ENCODE measurements around the gene HCN3.
"Not testable (repeated sequence)": the region's sequence is repeated elsewhere in the genome, so short reads cannot be mapped to it uniquely, and the experiment has no call there.

HCN3 gene

DNA sequence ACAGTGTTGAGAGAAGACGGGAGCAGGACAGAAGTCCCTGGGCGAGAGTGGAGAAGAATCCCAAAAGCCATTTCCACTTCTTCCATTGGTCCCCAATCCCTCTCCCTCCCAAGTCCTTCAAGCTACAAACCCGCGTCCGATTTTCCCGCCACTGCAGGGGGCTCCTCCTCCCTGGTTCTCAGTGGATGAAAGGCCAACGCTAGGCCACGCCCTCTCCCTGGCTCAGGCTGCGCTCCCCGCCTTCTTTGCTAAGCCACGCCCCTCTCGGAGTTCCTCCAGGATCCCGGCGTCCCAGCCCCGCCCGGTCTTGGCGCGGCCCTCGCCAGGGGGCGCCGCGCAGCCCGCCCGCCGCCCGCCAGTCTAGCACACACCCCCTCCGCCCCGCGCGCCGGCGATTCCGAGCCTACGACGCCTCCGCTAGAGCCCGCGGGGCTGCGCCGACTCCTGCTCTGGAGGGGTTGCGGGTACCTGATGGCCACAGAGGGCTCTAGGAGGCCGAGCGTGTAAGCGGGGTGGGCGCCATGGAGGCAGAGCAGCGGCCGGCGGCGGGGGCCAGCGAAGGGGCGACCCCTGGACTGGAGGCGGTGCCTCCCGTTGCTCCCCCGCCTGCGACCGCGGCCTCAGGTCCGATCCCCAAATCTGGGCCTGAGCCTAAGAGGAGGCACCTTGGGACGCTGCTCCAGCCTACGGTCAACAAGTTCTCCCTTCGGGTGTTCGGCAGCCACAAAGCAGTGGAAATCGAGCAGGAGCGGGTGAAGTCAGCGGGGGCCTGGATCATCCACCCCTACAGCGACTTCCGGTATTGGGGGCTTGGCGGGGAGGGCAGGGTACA, at the start of gene HCN3:
HCN3 (plus strand) TSS at position 394 of the 832 bp plus-strand sequence; CDS start at position 522, 128 bp downstream.
- peak within 1 kb of the TSS; percentile 69 for H3K4me3 ChIP-seq (ENCODE audit: low read depth, low read length)
- peak; percentile 79 for DNase-seq (ENCODE audit: low read depth)
- TF ChIP-seq, protein P1, sequence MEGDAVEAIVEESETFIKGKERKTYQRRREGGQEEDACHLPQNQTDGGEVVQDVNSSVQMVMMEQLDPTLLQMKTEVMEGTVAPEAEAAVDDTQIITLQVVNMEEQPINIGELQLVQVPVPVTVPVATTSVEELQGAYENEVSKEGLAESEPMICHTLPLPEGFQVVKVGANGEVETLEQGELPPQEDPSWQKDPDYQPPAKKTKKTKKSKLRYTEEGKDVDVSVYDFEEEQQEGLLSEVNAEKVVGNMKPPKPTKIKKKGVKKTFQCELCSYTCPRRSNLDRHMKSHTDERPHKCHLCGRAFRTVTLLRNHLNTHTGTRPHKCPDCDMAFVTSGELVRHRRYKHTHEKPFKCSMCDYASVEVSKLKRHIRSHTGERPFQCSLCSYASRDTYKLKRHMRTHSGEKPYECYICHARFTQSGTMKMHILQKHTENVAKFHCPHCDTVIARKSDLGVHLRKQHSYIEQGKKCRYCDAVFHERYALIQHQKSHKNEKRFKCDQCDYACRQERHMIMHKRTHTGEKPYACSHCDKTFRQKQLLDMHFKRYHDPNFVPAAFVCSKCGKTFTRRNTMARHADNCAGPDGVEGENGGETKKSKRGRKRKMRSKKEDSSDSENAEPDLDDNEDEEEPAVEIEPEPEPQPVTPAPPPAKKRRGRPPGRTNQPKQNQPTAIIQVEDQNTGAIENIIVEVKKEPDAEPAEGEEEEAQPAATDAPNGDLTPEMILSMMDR (IDR thresholded peaks at IDR 0.05; ENCODE audit: low read depth, low read length, missing control alignments) = peak; percentile 59

DNA sequence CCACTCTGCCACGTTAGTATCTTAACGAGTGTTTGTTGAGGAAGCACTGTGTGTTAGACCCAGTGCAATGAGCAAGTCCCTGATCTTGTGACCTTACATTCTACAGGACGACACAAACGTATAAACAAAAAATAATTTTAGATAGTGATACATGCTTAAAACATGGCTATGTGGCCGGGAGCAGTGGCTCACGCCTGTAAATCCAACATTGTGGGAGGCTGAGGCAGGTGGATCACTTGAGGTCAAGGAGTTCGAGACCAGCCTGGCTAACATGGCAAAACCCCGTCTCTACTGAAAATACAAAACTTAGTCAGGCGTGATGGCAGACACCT, 49.2 kb upstream of the HCN3 start:
- TF ChIP-seq, protein P1 (IDR thresholded peaks at IDR 0.05; ENCODE audit: low read depth, low read length, missing control alignments) = no peak
- no peak for DNase-seq (ENCODE audit: low read depth)
- peak overlapping the region; percentile 60 for H3K4me3 ChIP-seq (ENCODE audit: low read depth, low read length)

DNA sequence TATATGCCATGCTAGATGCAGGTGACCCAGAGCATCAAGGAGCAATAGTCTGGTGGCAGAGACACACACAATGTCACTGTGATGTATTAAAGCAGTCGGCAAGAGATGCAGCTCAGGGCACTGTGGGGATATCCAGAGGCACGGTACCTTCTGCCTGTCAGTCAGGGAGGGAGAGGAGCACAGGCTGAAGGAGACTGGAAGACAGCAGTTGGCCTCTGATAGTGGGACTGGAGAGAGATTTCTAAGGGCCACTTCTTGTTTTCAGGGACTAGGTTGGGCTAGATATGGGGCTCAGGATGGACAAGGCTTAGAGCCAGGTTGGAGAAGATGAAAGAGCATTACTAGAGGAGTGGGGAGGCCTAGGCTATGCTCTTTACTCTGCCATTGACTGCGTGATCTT, 46.0 kb upstream of the HCN3 start:
- not testable (repeated sequence) for H3K4me3 ChIP-seq (ENCODE audit: low read depth, low read length); DNase-seq (ENCODE audit: low read depth)

DNA sequence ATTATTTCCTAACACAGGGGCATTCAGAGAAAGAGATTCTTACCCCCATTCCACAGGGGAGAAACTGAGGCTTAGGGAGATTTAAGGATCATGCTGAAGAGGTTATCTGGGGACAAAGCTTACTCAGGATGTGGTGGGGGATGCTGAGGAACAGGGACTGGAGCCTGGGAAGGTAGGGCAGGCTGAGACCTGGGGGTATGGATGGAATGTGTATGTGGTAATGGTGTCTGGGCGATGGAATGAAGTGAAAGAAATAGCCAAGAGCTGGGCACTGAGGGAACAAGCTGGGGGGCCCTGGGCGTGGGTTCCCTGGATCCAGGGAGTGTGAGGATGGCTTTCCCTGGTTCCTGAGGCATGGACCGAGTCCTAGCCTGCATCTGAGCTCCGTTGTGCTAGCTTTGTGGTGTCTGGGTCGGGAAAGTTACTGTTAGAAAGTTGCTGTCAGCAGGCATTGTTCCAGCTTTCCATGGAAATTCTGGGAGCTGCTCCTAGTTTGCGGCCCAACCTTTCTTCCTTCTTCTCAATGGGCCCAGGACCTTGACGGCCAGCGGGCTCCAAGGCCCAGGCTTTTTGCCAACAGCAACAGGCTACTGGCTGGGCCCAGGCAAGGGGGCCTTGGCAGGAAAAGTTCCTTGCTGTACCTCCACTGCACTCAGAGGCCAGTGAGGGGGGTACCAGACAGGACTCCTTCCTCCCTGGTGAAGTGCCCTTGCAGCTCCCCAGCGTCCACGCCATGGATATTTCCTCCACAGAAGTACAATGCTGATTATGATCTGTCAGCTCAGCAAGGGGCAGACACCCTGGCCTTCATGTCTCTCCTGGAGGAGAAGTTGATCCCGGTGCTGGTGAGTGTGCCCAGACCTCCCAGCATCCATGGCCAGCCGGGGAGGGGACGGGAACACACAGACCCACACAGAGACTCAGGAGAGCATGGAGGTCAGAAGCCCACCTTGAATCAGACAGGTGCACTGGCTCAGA, 45.0 kb upstream of the HCN3 start:
- DNase-seq (ENCODE audit: low read depth); H3K4me3 ChIP-seq (ENCODE audit: low read depth, low read length): not testable (repeated sequence)

DNA sequence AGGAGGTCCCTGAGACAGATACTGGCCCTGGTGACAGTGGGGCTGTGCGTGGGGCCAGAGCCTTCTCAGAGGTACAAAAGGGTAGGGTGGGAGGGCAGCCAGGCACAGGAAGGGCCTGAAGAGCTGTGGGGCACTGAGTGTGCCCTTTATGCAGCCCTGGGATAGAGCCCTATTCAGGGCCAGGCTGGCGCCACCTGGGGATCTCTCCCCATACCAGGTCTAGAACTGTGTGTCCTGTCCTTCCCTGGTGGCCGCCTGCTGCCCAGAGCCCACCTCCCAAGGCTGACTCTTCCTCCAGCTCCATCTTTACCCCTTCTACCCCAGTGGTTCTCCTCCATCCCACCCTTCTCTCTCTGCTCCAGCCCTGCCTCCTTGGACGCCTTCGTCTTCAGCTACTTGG, 43.8 kb upstream of the HCN3 start:
- DNase-seq (ENCODE audit: low read depth); H3K4me3 ChIP-seq (ENCODE audit: low read depth, low read length): not testable (repeated sequence)

DNA sequence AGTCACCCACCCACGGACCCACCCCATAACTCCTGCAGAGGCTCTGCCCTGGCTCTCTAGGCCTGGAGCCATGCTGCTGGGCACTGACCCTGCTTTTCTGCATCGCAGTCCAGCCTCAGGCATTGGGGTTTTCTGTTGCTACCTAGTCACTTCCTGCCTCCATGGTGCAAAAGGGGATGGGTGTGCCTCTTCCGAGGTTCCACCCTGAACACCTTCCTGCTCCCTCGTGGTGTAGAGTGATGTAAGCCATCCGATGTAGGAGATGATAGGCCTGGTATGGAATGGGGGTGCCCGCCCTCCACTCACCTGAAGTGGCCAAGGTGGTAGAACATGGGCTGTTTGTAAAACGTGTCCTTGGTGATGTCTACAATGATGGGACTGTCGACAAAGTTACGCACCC, 41.9 kb upstream of the HCN3 start:
- not testable (repeated sequence) for DNase-seq (ENCODE audit: low read depth); H3K4me3 ChIP-seq (ENCODE audit: low read depth, low read length)

DNA sequence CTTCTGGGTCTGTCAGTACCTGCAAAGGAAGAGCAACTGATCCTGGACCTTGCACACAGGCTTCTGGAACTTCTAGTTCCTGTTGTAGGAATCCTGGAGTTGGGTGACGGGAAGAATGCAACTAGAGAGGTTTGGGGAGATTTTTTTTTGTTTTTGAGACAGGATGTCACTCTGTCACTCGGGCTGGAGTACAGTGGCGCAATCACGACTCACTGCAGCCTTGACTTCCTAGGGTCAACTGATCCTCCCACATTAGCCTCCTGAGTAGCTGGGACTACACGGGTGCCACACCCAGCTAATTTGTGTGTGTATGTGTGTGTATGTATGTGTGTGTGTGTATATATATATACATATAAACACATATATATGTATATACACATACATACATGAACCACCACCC, 40.8 kb upstream of the HCN3 start:
- no peak for DNase-seq (ENCODE audit: low read depth)
- no peak overlapping the region for H3K4me3 ChIP-seq (ENCODE audit: low read depth, low read length)
- TF ChIP-seq, protein P1 (IDR thresholded peaks at IDR 0.05; ENCODE audit: low read depth, low read length, missing control alignments) = no peak

DNA sequence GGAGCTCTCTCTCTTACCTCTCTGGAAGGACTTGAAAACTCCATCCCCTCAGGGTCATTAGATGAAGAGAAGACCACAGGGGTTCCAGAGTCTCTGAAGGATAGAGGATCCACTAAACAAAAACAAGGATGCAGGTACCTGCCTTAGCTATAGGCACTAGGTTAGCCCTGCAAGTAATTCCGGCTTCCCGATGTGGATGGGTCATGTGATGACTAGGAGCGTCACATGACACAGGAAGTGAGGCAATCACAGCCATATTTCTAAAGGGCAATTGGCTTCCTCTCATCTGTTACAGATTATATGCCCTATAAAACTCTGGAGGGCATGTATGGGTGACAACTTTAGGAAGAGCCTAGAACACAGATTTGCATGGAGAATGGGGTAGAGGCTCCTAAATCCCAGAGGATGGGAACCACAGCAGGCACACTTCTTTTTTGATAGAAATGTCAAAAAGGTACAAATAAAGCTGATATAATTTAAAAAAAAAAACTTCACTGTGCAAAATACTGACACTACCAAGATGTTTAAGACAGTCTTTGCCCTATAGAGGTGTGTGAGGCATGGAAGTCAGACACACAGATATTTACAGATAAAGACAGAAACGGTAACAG, 36.1 kb upstream of the HCN3 start:
- TF ChIP-seq, protein P1 (IDR thresholded peaks at IDR 0.05; ENCODE audit: low read depth, low read length, missing control alignments) = no peak
- DNase-seq (ENCODE audit: low read depth) = no peak
- peak overlapping the region; percentile 59 for H3K4me3 ChIP-seq (ENCODE audit: low read depth, low read length)
